GM19238 (cell line): ENCODE measurements around the gene PIKFYVE.
"Not testable (repeated sequence)": the region's sequence is repeated elsewhere in the genome, so short reads cannot be mapped to it uniquely, and the experiment has no call there.

Source experiments
- DNase-seq: peaks from one replicate; pipeline ENCODE4 v3.0.0; 2011; ENCODE audit warnings: low spot score; ENCODE audit not compliant: insufficient read length

Gene PIKFYVE, protein sequence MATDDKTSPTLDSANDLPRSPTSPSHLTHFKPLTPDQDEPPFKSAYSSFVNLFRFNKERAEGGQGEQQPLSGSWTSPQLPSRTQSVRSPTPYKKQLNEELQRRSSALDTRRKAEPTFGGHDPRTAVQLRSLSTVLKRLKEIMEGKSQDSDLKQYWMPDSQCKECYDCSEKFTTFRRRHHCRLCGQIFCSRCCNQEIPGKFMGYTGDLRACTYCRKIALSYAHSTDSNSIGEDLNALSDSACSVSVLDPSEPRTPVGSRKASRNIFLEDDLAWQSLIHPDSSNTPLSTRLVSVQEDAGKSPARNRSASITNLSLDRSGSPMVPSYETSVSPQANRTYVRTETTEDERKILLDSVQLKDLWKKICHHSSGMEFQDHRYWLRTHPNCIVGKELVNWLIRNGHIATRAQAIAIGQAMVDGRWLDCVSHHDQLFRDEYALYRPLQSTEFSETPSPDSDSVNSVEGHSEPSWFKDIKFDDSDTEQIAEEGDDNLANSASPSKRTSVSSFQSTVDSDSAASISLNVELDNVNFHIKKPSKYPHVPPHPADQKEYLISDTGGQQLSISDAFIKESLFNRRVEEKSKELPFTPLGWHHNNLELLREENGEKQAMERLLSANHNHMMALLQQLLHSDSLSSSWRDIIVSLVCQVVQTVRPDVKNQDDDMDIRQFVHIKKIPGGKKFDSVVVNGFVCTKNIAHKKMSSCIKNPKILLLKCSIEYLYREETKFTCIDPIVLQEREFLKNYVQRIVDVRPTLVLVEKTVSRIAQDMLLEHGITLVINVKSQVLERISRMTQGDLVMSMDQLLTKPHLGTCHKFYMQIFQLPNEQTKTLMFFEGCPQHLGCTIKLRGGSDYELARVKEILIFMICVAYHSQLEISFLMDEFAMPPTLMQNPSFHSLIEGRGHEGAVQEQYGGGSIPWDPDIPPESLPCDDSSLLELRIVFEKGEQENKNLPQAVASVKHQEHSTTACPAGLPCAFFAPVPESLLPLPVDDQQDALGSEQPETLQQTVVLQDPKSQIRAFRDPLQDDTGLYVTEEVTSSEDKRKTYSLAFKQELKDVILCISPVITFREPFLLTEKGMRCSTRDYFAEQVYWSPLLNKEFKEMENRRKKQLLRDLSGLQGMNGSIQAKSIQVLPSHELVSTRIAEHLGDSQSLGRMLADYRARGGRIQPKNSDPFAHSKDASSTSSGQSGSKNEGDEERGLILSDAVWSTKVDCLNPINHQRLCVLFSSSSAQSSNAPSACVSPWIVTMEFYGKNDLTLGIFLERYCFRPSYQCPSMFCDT (N-terminal part only)

GRCh38 chr2:208265801-208266552 is at the start of gene PIKFYVE:
TSS of gene PIKFYVE (plus strand) at chr2:208266255. CDS start at chr2:208271520, 5,265 bp downstream.
- DNase-seq = peak; percentile 84

- DNase-seq = not testable (repeated sequence)
Measured at GRCh38 chr2:208221873-208222272, 44.2 kb upstream of the PIKFYVE start.

DNA sequence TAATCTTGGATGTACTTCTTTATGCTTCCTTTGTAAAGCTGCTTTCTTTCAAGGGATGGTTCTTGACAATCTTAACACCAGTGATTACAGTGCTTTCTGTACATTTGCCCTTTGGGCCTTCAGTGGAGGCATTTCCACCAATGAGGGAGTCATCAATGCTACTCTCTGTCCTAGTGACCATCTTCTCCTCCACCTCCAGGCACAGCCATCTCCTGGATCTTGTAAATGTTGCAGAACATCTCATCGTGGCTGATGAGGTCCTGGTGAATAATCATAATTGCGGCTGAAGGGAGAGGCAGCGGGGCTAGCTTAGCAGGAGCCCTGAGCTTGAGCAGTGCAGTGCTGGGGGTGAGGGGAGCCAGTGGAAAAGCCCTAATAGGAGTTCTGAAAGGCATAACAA is 43.7 kb upstream of the PIKFYVE start:
- DNase-seq = no peak

GRCh38 chr2:208224802-208225201 is 41.3 kb upstream of the PIKFYVE start:
- DNase-seq = no peak

DNA sequence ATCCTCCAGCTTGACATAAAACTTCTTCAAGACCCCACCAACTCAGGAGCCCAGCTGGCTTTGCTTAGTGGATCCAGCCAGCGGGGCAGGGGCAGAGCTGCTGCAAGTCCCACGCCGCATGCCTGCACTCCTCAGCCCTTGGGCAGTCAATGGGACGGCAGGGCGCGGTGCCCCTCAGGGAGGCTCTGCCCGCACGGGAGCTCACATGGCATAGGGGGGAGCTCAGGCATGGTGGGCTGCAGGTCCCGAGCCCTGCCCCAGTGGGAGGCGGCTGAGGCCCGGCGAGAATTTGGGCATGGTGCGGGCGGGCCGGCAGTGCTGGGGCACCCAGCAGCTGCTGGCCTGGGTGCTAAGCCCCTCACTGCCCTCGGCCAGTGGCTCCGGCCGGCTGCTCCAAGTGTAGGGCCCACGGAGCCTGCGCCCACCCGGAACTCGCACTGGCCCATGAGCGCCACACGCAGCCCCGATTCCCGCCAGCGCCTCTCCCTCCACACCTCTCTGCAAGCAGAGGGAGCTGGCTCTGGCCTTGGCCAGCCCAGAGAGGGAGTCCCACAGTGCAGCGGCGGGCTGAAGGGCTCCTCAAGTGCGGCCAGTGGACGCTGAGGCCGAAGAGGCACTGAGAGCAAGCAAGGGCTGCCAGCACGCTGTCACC is 38.3 kb upstream of the PIKFYVE start:
- no peak for DNase-seq

DNA sequence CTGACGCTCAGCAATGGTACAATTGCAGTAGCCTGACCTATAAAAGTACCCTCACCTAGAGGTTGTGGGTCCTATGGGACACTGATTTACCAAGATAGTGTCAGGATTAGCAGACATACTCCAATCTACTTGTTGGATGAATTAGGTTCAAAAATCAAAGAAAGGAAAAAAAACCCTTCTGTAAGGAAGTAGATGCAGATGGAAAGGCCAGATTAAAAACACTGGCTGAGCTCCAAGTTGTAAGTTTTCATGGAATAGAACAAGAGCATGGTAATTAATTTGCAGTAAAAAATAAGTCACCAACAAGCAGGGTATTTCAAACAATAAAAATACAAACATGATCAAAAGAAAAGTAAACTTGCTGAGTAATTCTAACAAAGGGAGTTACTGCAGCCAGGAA is 37.6 kb upstream of the PIKFYVE start:
- DNase-seq = no peak

DNA sequence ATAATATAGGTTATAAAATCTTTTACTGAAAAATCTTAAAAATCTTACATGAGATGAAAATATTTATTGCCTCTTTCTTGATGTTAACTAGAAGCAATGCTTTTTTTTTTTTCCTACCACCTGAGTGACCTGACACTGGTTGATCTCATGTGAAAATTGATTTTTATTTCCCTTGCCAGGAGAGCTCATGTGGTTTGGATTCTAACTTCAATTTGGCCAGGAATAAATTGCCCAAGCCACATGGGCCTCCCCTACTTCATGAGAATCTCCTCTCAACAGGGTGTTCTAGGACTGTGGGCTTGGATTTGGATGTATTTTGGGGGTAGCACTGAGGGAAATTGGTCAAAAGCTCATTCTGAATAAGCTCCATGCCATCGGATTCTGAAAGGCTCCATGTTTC is 31.3 kb upstream of the PIKFYVE start:
- DNase-seq = no peak

GRCh38 chr2:208235860-208236259 is 30.2 kb upstream of the PIKFYVE start:
- no peak for DNase-seq

- no peak for DNase-seq
Measured at GRCh38 chr2:208239770-208240493, 26.1 kb upstream of the PIKFYVE start.

DNA sequence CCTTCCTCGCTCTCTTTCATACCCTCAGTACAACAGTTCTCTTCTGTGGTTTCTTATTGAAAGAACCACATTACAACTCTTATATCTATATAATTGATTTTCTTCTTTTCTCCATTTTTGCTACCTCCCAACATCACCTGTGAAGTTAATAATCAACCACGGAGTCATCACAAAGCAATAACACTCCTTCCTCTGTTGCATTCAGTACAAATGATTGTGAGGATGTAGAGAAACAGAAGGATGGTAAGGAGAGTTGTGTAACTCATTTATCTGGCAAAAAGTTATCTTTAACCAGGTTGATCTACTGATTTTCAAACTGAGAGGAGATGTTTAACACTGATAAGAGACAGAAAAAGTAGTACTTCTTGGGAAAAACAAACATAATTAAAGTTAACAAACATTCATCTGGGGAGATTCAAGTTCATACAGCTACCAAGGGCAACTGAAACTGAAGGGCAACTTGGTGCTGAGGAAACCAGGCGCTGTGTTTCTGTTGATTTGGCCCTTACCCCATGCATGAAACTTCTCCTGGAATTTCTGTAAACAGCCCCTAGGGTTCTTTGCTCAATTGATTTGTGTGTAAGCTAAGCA is 25.3 kb upstream of the PIKFYVE start:
- DNase-seq = no peak

- no peak for DNase-seq
Measured at GRCh38 chr2:208244422-208244821, 21.6 kb upstream of the PIKFYVE start.

- no peak for DNase-seq
Measured at GRCh38 chr2:208245746-208246145, 20.3 kb upstream of the PIKFYVE start.

GRCh38 chr2:208248601-208249000 is 17.5 kb upstream of the PIKFYVE start:
- no peak for DNase-seq

- DNase-seq = no peak
Measured at GRCh38 chr2:208249296-208249695, 16.8 kb upstream of the PIKFYVE start.

GRCh38 chr2:208250388-208250787 is 15.7 kb upstream of the PIKFYVE start:
- no peak for DNase-seq

DNA sequence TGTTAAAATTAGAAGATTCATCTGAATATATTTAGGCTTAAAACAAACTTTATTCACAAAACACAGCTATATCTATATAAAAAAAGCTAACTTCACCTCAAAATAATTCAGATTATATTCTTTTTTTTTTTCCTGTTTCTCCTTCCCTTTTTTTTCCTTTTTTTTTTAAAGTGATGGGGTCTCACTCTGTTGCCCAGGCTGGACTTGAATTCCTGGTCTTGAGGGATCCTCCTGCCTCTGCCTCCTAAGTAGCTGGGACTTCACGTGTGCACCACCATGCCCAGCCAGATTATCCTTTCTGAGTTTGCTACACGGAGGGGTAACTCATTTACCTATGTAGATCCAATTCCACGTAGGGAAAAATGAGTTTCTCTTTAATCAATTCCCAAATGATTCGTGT is 15.0 kb upstream of the PIKFYVE start:
- DNase-seq = no peak

- no peak for DNase-seq
Measured at GRCh38 chr2:208252716-208253492, 13.2 kb upstream of the PIKFYVE start.

DNA sequence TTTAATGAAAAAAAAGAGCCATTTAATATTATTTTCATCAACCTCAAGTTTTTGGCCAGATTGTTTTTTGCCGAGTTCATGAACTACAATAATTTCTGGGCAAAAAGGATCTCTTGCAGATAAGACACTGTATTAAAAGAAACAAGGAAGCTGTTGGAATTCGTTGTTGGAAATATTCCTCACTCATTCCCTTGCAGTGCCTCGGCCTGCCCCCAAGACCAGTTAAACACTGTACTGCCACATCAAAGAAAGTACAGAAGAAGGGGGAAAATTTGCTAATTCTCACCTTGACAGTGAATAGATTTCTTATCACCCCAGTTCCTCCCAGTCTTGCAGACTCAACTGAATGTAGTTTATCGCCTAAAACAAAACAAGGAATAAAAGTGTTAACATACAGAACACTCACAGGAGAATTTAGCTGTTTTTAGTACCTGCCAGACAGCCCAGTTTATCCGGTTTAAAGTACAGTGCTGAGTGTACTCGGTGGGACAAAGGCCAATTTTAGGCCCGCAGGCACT is 12.4 kb upstream of the PIKFYVE start:
- no peak for DNase-seq
